IMR-90 (cell line): ENCODE measurements around the gene SPTB. TPM values are rescaled to one million over a fixed set of nuclear protein-coding genes. Genes with fewer than 3 reads are reported as not detected.

ENCODE experiments used
- ATAC-seq: fragments of 200-7000 bp; cut with Tn5 transposase; 2 replicates; pipeline ENCODE4 v1.9.1; 2020; ENCODE audit warnings: low read depth, mild to moderate bottlenecking, moderate library complexity
- BruUV-seq: library from RNA; stranded (reverse); fragments of 400-500 nt; replicated peaks from 2 replicates; lab custom pipeline; 2021; lab: Mats Ljungman, UMichigan
- CTCF ChIA-PET: fragments of 300-600 bp; formaldehyde crosslinking; extraction: SDS; loops from one replicate; lab custom pipeline; 2021; ENCODE audit warnings: antibody characterized with exemption; lab: Yijun Ruan, JAX
- POLR2A ChIA-PET: fragments of 300-600 bp; sonication (Branson Sonifier 250); formaldehyde crosslinking; loops from one replicate; lab custom pipeline; 2022; ENCODE audit warnings: antibody characterized with exemption; ENCODE audit not compliant: unreplicated experiment; lab: Charles Lee
- DNase-seq: peaks from one replicate; pipeline ENCODE4 v3.0.0; 2013
- H2AFZ ChIP-seq: replicated peaks from 2 replicates; pipeline ENCODE3; 2013; ENCODE audit warnings: low read length, mild to moderate bottlenecking; ENCODE audit not compliant: poor library complexity
- H2AK5ac ChIP-seq: 2 replicates; pipeline ENCODE4 v1.6.1; 2013; ENCODE audit warnings: low read depth, low read length, inconsistent platforms
- H2AK9ac ChIP-seq: replicated peaks from 2 replicates; pipeline ENCODE3; 2013; ENCODE audit warnings: mild to moderate bottlenecking, low read depth, low read length, moderate library complexity; ENCODE audit not compliant: poor library complexity
- H2BK120ac ChIP-seq: 2 replicates; pipeline ENCODE4 v1.6.1; 2013; ENCODE audit warnings: low read depth, low read length, inconsistent platforms
- H2BK15ac ChIP-seq: 3 replicates; pipeline ENCODE4 v1.6.1; 2013; ENCODE audit warnings: low read depth, low read length, inconsistent platforms
- H2BK20ac ChIP-seq: 2 replicates; pipeline ENCODE4 v1.6.1; 2013; ENCODE audit warnings: low read depth, mild to moderate bottlenecking, inconsistent platforms, low read length, moderate library complexity
- H2BK5ac ChIP-seq: 2 replicates; pipeline ENCODE4 v1.6.1; 2013; ENCODE audit warnings: mild to moderate bottlenecking, low read depth, low read length, inconsistent platforms; ENCODE audit not compliant: poor library complexity, severe bottlenecking
- H3K14ac ChIP-seq: replicated peaks from 2 replicates; pipeline ENCODE4 v1.6.1; 2013; ENCODE audit warnings: low read depth, low read length, inconsistent platforms
- H3K18ac ChIP-seq: 2 replicates; pipeline ENCODE4 v1.6.1; 2013; ENCODE audit warnings: low read depth, low read length, control low read depth
- H3K23ac ChIP-seq: 2 replicates; pipeline ENCODE4 v1.6.1; 2013; ENCODE audit warnings: low read depth, low read length, inconsistent platforms
- H3K27ac ChIP-seq: 2 replicates; pipeline ENCODE4 v1.5.1; 2013; ENCODE audit warnings: mild to moderate bottlenecking, control low read depth, low read length; ENCODE audit not compliant: insufficient read depth
- H3K27me3 ChIP-seq: 2 replicates; pipeline ENCODE4 v1.6.1; 2013; ENCODE audit warnings: low read length; ENCODE audit not compliant: control insufficient read depth, insufficient read depth
- H3K36me3 ChIP-seq: 2 replicates; pipeline ENCODE4 v1.6.1; 2013; ENCODE audit warnings: low read length, mixed read lengths; ENCODE audit not compliant: control insufficient read depth, insufficient read depth
- H3K4ac ChIP-seq: 2 replicates; pipeline ENCODE4 v1.6.1; 2013; ENCODE audit warnings: low read depth, low read length, inconsistent platforms
- H3K4me1 ChIP-seq: 2 replicates; pipeline ENCODE4 v1.6.1; 2013; ENCODE audit warnings: low read length, mixed read lengths; ENCODE audit not compliant: control insufficient read depth, insufficient read depth
- H3K4me2 ChIP-seq: 2 replicates; pipeline ENCODE4 v1.6.1; 2013; ENCODE audit warnings: low read depth, mild to moderate bottlenecking, control low read depth, low read length, moderate library complexity
- H3K4me3 ChIP-seq: 2 replicates; pipeline ENCODE4 v1.5.1; 2013; ENCODE audit warnings: low read depth, mild to moderate bottlenecking, control low read depth, low read length, moderate library complexity; ENCODE audit not compliant: insufficient read depth
- H3K56ac ChIP-seq: 2 replicates; pipeline ENCODE4 v1.6.1; 2013; ENCODE audit warnings: low read length, inconsistent platforms; ENCODE audit not compliant: insufficient read depth; ENCODE audit errors: extremely low read depth
- H3K79me1 ChIP-seq, 2 experiments: 2 replicates each; pipeline ENCODE4 v1.6.1; 2013; ENCODE audit warnings: low read length in 2 of 2, inconsistent platforms in 1 of 2, low read depth in 1 of 2
- H3K9ac ChIP-seq: 2 replicates; pipeline ENCODE4 v1.6.1; 2013; ENCODE audit warnings: low read depth, low read length, control low read depth
- H3K9me1 ChIP-seq: 2 replicates; pipeline ENCODE4 v1.6.1; 2013; ENCODE audit warnings: low read length, inconsistent platforms; ENCODE audit not compliant: insufficient read depth
- H3K9me3 ChIP-seq: 2 replicates; pipeline ENCODE4 v1.6.1; 2013; ENCODE audit warnings: low read length; ENCODE audit not compliant: control insufficient read depth, insufficient read depth
- H4K20me1 ChIP-seq: 2 replicates; pipeline ENCODE4 v1.6.1; 2013; ENCODE audit warnings: low read length, inconsistent platforms; ENCODE audit not compliant: insufficient read depth
- H4K5ac ChIP-seq: 2 replicates; pipeline ENCODE4 v1.6.1; 2013; ENCODE audit warnings: mild to moderate bottlenecking, low read depth, low read length, control low read depth
- H4K8ac ChIP-seq, 2 experiments: 2 replicates each; pipeline ENCODE4 v1.6.1; 2013; ENCODE audit warnings: low read depth in 2 of 2, low read length in 2 of 2, control low read depth in 1 of 2, inconsistent platforms in 1 of 2
- H4K91ac ChIP-seq: 2 replicates; pipeline ENCODE4 v1.6.1; 2013; ENCODE audit warnings: low read depth, low read length, inconsistent platforms; ENCODE audit not compliant: insufficient read depth
- CHD1 ChIP-seq: IDR thresholded peaks from 2 replicates; pipeline ENCODE4 v1.6.1; 2012; ENCODE audit warnings: low read depth, low read length, improper control_type of control experiment
- MXI1 ChIP-seq: IDR thresholded peaks from 2 replicates; pipeline ENCODE4 v1.6.1; 2012; ENCODE audit warnings: low read depth, mild to moderate bottlenecking, low read length, moderate library complexity, borderline replicate concordance
- POLR2A ChIP-seq: IDR thresholded peaks from 2 replicates; pipeline ENCODE4 v1.6.1; 2012; ENCODE audit warnings: mild to moderate bottlenecking, low read depth, low read length
- RCOR1 ChIP-seq: IDR thresholded peaks from 2 replicates; pipeline ENCODE4 v1.6.1; 2012; ENCODE audit warnings: mild to moderate bottlenecking, low read length, improper control_type of control experiment; ENCODE audit not compliant: insufficient replicate concordance
- WGBS, 2 experiments: methylation state at CpG; one replicate each; pipeline versions ENCODE4 v1.1.5 to v1.1.7; 2013; ENCODE audit warnings: missing lambda C conversion rate in 2 of 2; ENCODE audit not compliant: insufficient read length in 1 of 2; ENCODE audit errors: extremely low coverage in 2 of 2; 5-methylcytosine and 5-hydroxymethylcytosine counted together
- dilution Hi-C: fragments of 300-500 bp; cut with HindIII; formaldehyde crosslinking; loops from one replicate; pipeline ENCODE4 v1.14.3; 2018; ENCODE audit warnings: low sequenced_read_pairs; ENCODE audit not compliant: unreplicated experiment
- in situ Hi-C: fragments of 300-500 bp; cut with MboI; formaldehyde crosslinking; loops from 3 replicates; pipeline ENCODE4 v1.14.3; 2019; ENCODE audit warnings: low sequenced_read_pairs, inconsistent platforms, mixed read lengths
- intact Hi-C: fragments of 100-400 bp; cut with micrococcal nuclease; formaldehyde crosslinking; loops from 2 replicates; pipeline ENCODE4 v1.10.0; 2022
- polyA plus RNA-seq, 3 experiments: library from polyadenylated mRNA; depleted of rRNA; stranded (reverse); fragments of >200 nt; gene quantifications; 2 replicates each; pipeline ENCODE4 v1.2.3, GENCODE V29; 2012; ENCODE audit warnings: low replicate concordance in 1 of 3
- total RNA-seq: library from RNA; depleted of rRNA; stranded (reverse); fragments of >200 nt; gene quantifications from 2 replicates; pipeline ENCODE4 v1.2.3, GENCODE V29; 2012
- TF ChIP-seq, protein P1 (sequence below): fragments of 150-350 bp; IDR thresholded peaks from 2 replicates; pipeline ENCODE4 v1.6.1; 2017; ENCODE audit warnings: mild to moderate bottlenecking, antibody characterized with exemption, low read length, low read depth
- TF ChIP-seq, protein P2 (sequence below): conservative IDR thresholded peaks from 2 replicates; pipeline ENCODE4 v1.5.1; 2012; ENCODE audit warnings: mild to moderate bottlenecking, low read depth, low read length, improper control_type of control experiment

SPTB gene
- total and polyA plus RNA-seq, 2 of the 4 experiments (the other 2 are of a cell fraction): under 0.01 to 0.07 TPM

DNA sequence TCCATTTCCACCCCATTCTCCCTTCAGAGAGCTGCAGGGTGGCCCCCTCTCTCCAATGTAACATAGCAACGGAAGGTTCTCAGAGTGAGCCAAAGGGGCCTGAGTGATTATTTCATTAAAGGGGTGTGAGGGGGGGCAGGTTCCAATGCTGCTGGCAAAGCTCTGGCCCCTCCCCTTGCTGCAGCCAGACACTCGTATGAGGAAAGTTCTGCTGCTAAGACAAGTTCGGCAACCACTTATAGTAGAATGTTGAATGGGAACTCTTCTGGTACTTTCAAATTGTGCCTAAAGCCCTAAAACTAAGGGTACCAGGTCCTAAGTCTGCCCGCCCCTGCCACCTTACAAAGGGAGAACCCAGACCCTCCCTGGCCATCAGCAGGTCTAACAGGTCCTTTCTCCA, 125.7 kb downstream of the SPTB start:
- Histone ChIP-seq H2BK15ac (no peak overlapping the region), H3K27ac (no peak overlapping the region), H2BK5ac (no peak overlapping the region), H3K9me1 (peaks cover 10% of the 10 kb centered on the region), H3K9ac (no peak overlapping the region), H3K27me3 (peaks cover 8% of the 10 kb centered on the region; the same call in 1 of the 2 replicates), H4K5ac (no peak overlapping the region), H4K20me1 (no peaks in the 10 kb centered on the region), H3K4me1 (peaks cover 13% of the 10 kb centered on the region), H3K36me3 (no peaks in the 10 kb centered on the region), H3K18ac (no peak overlapping the region), H4K91ac (no peak overlapping the region), H2AK5ac (no peak overlapping the region), H2BK20ac (no peak overlapping the region), H3K9me3 (0 out of 2 replicates have a peak, but pooled peaks cover 2% of the 10 kb centered on the region), H2BK120ac (no peak overlapping the region), H3K4ac (no peak overlapping the region), H3K14ac (no peak overlapping the region), H3K56ac (no peak overlapping the region), H3K4me2 (no peak overlapping the region), H4K8ac (no peak overlapping the region), H3K23ac (no peak overlapping the region), H3K4me3 (no peak overlapping the region), H3K79me1 (no peaks in the 10 kb centered on the region), H2AFZ (no peak overlapping the region), H2AK9ac (no peak overlapping the region)
- in situ Hi-C loops: no loop called here
- POLR2A ChIA-PET: no interaction called here
- WGBS, 2 experiments: 88% methylated on average over 1 of the region's 4 CpGs; no CpG with 5 or more reads in 1 of the 2 experiments
- dilution Hi-C loops: no loop called here
- no peak for TF ChIP-seq CHD1
- TF ChIP-seq, protein P1, sequence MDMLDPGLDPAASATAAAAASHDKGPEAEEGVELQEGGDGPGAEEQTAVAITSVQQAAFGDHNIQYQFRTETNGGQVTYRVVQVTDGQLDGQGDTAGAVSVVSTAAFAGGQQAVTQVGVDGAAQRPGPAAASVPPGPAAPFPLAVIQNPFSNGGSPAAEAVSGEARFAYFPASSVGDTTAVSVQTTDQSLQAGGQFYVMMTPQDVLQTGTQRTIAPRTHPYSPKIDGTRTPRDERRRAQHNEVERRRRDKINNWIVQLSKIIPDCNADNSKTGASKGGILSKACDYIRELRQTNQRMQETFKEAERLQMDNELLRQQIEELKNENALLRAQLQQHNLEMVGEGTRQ: no peak
- no peak for TF ChIP-seq POLR2A
- no peak for TF ChIP-seq RCOR1
- TF ChIP-seq MXI1: no peak
- TF ChIP-seq, protein P2, sequence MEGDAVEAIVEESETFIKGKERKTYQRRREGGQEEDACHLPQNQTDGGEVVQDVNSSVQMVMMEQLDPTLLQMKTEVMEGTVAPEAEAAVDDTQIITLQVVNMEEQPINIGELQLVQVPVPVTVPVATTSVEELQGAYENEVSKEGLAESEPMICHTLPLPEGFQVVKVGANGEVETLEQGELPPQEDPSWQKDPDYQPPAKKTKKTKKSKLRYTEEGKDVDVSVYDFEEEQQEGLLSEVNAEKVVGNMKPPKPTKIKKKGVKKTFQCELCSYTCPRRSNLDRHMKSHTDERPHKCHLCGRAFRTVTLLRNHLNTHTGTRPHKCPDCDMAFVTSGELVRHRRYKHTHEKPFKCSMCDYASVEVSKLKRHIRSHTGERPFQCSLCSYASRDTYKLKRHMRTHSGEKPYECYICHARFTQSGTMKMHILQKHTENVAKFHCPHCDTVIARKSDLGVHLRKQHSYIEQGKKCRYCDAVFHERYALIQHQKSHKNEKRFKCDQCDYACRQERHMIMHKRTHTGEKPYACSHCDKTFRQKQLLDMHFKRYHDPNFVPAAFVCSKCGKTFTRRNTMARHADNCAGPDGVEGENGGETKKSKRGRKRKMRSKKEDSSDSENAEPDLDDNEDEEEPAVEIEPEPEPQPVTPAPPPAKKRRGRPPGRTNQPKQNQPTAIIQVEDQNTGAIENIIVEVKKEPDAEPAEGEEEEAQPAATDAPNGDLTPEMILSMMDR: no peak
- intact Hi-C loops: no loop called here
- DNase-seq: no peak
- no TSS peak for BruUV-seq
- no peak for ATAC-seq
- CTCF ChIA-PET: no interaction called here
